GM19467 (cell line): ENCODE data around the gene EI24.

Source experiments
- ATAC-seq: cut with Tn5 transposase; IDR thresholded peaks from one replicate; pipeline ENCODE4 v1.9.1; 2021; ENCODE audit warnings: mild to moderate bottlenecking, moderate library complexity; ENCODE audit not compliant: unreplicated experiment

The EI24 gene

DNA sequence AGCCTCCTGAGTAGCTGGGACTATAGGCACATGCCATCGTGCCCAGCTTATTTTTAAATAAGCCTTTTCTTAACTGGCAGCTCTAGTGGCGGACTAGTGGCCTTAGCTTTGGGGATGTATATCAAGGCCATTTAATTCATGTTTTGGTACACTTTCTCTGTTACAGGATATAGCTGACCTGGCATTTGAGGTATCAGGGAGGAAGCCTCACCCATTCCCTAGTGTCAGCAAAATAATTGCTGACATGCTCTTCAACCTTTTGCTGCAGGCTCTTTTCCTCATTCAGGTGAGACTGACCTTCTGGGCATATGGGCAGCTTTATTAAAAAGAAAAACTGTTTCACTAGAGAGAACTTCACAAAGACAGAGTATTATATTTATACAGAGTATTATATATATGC lies 9.5 kb downstream of the EI24 start:
- no peak for ATAC-seq

- ATAC-seq = no peak
Observed at GRCh38 chr11:125579811-125580210, 10.5 kb downstream of the EI24 start.

- ATAC-seq = no peak
Observed at GRCh38 chr11:125583496-125583895, 14.2 kb downstream of the EI24 start.

- no peak for ATAC-seq
Observed at GRCh38 chr11:125585487-125585886, 16.2 kb downstream of the EI24 start.

DNA sequence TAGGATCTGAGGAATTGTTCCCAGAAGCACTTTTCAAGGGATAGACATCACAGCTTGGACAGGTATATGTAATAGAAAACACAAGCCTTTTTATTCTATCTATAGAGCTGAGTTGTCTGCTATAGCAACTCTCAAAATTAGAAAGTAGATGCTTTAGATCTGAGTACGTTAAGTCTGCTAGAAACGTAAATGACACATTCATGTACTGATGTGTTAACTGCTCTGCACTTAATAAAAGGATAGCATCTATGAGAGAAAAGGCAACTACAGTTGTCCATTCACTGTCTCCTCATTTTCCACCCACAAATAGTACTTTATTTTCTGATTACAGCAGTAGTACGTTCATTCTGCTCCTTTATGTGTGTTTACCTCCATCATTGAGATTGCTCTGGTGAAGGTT lies 17.3 kb downstream of the EI24 start:
- ATAC-seq = no peak

- ATAC-seq = no peak
Observed at GRCh38 chr11:125587480-125587879, 18.2 kb downstream of the EI24 start.

GRCh38 chr11:125588505-125588904 lies 19.2 kb downstream of the EI24 start:
- ATAC-seq = no peak

GRCh38 chr11:125591649-125592304 lies 22.5 kb downstream of the EI24 start:
- peak; percentile 18 for ATAC-seq

- ATAC-seq = peak; percentile 98
Observed at GRCh38 chr11:125592305-125593113, 23.2 kb downstream of the EI24 start, which contains the start of gene STT3A. Gene STT3A, plus strand, starts transcription at chr11:125592852. Its CDS starts 3,064 bp downstream, at chr11:125595916.

DNA sequence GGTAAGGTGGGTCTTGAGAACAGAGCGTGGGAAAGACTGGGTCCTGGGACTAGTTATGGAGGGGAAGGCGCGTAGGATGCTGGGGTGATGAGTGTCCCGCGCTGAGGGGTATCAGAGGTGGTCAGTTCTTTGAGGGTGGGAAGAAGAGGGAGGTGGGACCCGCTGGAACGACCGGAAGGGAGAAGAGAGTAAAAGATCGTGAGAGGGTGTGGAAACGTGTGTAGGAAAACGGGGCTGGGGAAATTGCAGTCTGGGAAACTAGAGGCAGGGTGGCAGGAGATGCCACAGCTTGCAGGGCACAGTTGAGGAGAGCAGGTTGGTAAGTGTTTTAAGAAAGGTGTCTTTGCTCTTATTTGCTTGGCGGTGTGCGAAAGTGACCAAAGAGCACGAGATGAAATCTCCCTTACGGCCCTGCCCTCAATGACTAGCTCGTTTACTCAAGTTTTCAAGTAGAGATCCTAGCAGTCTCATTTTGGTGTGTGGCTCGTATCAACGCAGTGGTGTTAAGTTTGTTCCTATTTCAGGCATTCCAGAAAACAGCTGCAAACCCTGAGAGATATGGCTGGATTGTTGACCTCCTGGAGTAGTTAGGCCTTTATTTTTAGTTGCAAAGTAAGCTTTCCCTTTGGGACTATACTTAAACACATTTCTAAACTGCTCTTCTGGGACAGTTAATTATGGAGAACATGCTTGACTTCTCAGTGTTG lies 24.0 kb downstream of the EI24 start:
- ATAC-seq = no peak

GRCh38 chr11:125594958-125595357 lies 25.7 kb downstream of the EI24 start:
- no peak for ATAC-seq

GRCh38 chr11:125600663-125601062 lies 31.4 kb downstream of the EI24 start:
- ATAC-seq = no peak

GRCh38 chr11:125603207-125603606 lies 33.9 kb downstream of the EI24 start:
- no peak for ATAC-seq

DNA sequence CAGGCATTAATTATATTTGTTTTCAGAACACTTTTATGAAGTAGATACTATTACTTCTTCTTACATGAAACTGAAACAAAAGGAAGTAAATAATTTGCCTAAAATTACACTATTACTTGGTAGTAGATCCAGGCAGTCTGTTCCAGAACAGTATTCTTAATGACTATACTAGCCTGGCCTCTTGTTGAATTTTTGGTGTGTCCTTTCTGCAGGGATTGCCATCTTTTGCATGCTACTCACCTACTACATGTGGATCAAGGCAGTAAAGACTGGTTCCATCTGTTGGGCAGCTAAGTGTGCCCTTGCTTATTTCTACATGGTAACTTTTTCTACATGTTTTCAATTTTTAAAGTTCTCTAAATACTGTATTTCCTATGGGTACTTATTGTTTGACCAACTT lies 36.1 kb downstream of the EI24 start:
- ATAC-seq = no peak

- no peak for ATAC-seq
Observed at GRCh38 chr11:125609545-125609944, 40.3 kb downstream of the EI24 start.

GRCh38 chr11:125618383-125618782 lies 49.1 kb downstream of the EI24 start:
- ATAC-seq = no peak

GRCh38 chr11:125621995-125622394 lies 52.7 kb downstream of the EI24 start:
- ATAC-seq = no peak

- ATAC-seq = no peak
Observed at GRCh38 chr11:125623064-125623463, 53.8 kb downstream of the EI24 start.

GRCh38 chr11:125624756-125625213 lies 55.5 kb downstream of the EI24 start, which contains the start of gene CHEK1:
Gene CHEK1, plus strand, starts transcription at chr11:125625163. Its CDS starts 1,606 bp downstream, at chr11:125626769.
- no peak for ATAC-seq

- no peak for ATAC-seq
Observed at GRCh38 chr11:125625225-125625629, 56.0 kb downstream of the EI24 start.

GRCh38 chr11:125625630-125626287 lies 56.5 kb downstream of the EI24 start:
- peak; percentile 83 for ATAC-seq
